PC-9 (cell line): Measurements from ENCODE around the gene RFLNA. TPM values are rescaled to one million over a fixed set of nuclear protein-coding genes. Genes with fewer than 3 reads are reported as not detected.

Experiments
- BruUV-seq: library from RNA; stranded (reverse); fragments of 400-500 nt; replicated peaks from 2 replicates; lab custom pipeline; 2021; lab: Mats Ljungman, UMichigan
- CTCF ChIA-PET: fragments of 300-600 bp; sonication (Branson Sonifier 250); formaldehyde crosslinking; loops from one replicate; lab custom pipeline; 2022; ENCODE audit warnings: antibody characterized with exemption; lab: Charles Lee
- POLR2A ChIA-PET: fragments of 300-600 bp; sonication (Branson Sonifier 250); formaldehyde crosslinking; loops from one replicate; lab custom pipeline; 2022; ENCODE audit warnings: antibody characterized with exemption; ENCODE audit not compliant: unreplicated experiment; lab: Charles Lee
- DNase-seq, 2 experiments: peaks; one replicate each; pipeline versions ENCODE4 v3.0.0 to v3.0.0-alpha.2; 2015 to 2022; ENCODE audit warnings: mixed read lengths in 1 of 2
- H2AFZ ChIP-seq: fragments of 200-600 bp; sonication (generic); 2 replicates; pipeline ENCODE4 v1.8.1; 2017; ENCODE audit warnings: antibody characterized with exemption
- H3F3A ChIP-seq: fragments of 200-600 bp; sonication (generic); 2 replicates; pipeline ENCODE4 v1.8.1; 2017; ENCODE audit warnings: antibody characterized with exemption, mild to moderate bottlenecking, low read depth; ENCODE audit not compliant: insufficient read depth
- H3K27ac ChIP-seq: fragments of 200-600 bp; sonication (generic); 2 replicates; pipeline ENCODE4 v1.6.1; 2016; ENCODE audit warnings: mixed run types
- H3K27me3 ChIP-seq: fragments of 200-600 bp; sonication (generic); 2 replicates; pipeline ENCODE4 v1.6.1; 2016; ENCODE audit warnings: low read depth, mixed run types; ENCODE audit not compliant: insufficient read depth
- H3K36me3 ChIP-seq: fragments of 200-600 bp; sonication (generic); 2 replicates; pipeline ENCODE4 v1.6.1; 2016; ENCODE audit warnings: low read depth, mixed run types
- H3K4me1 ChIP-seq: fragments of 200-600 bp; sonication (generic); replicated peaks from 2 replicates; pipeline ENCODE4 v1.6.1; 2016; ENCODE audit warnings: mixed run types; ENCODE audit not compliant: insufficient read depth
- H3K4me2 ChIP-seq: fragments of 200-600 bp; sonication (generic); 2 replicates; pipeline ENCODE4 v1.6.1; 2017; ENCODE audit warnings: mixed run types
- H3K4me3 ChIP-seq: fragments of 200-600 bp; sonication (generic); 2 replicates; pipeline ENCODE4 v1.6.1; 2016; ENCODE audit warnings: mixed run types
- H3K79me2 ChIP-seq: fragments of 200-600 bp; sonication (generic); 2 replicates; pipeline ENCODE4 v1.6.1; 2017; ENCODE audit warnings: low read depth, mixed run types
- H3K9me2 ChIP-seq: fragments of 200-600 bp; sonication (generic); 2 replicates; pipeline ENCODE4 v1.8.1; 2017; ENCODE audit warnings: mild to moderate bottlenecking; ENCODE audit not compliant: insufficient read depth
- H3K9me3 ChIP-seq: fragments of 200-600 bp; sonication (generic); 2 replicates; pipeline ENCODE4 v1.8.1; 2016; ENCODE audit warnings: low read depth; ENCODE audit not compliant: insufficient read depth
- H4K20me1 ChIP-seq: fragments of 200-600 bp; sonication (generic); 2 replicates; pipeline ENCODE4 v1.8.1; 2017; ENCODE audit not compliant: insufficient read depth
- EZH2 ChIP-seq: fragments of 200-600 bp; sonication (generic); IDR thresholded peaks from 2 replicates; pipeline ENCODE4 v1.8.0; 2017; ENCODE audit warnings: antibody characterized with exemption, low read depth
- intact Hi-C: fragments of 100-400 bp; cut with micrococcal nuclease; formaldehyde crosslinking; loops from one replicate; pipeline ENCODE4 v1.10.0; 2022; ENCODE audit not compliant: unreplicated experiment
- total RNA-seq: library from RNA; stranded (reverse); gene quantifications from 2 replicates; pipeline ENCODE4 v1.2.3, GENCODE V29; 2021
- TF ChIP-seq, protein P1 (sequence below): fragments of 200-600 bp; sonication (generic); conservative IDR thresholded peaks from 2 replicates; pipeline ENCODE4 v1.6.1; 2017; ENCODE audit warnings: mixed run types, antibody characterized with exemption, mild to moderate bottlenecking, moderate library complexity

Gene RFLNA
- total RNA-seq, 1 experiment from 2014 or later, result not detected

DNA sequence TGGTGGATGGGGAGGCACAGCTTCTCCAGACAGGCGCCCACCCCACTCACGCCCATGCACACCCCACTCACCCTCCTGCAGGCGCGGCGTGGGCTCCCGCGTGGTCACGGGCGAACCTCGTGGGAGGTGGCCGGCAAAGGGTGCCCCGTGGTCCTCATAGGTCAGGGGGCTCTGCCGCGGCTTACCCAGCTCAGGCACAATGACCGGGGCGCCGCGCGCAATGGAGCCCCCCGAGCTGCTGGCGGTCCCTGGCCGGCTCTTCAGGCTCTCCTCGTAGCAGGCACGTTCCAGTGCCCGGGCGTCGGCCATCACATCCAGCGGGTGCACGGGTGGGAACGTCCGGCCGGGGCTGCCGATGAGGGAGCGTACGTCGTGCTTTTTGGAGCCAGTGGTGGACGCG lies 49.6 kb downstream of the RFLNA start:
- CTCF ChIA-PET, result no interaction called here
- Histone ChIP-seq H3K9me3 (no peaks in the 10 kb centered on the region), H3K4me2 (no peak overlapping the region)

DNA sequence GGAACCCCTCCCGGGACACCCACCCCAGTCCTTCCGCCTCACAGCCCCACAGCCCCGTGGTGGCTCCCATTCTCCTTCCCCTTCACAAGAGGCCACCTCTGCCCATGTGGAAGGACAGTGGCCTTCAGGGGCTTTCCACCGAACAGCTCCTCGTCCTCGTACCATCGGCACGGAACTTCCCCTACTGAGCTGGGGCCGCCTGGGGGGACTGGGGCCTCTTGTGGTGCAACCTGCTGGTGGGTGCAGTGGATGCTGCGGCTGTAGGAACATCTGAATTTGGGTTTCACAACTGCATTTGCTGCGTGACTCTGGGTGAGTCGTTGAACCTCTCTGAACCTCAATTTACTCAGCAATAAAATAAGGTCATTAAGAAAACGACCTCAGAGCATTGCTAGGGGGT lies 50.9 kb downstream of the RFLNA start:
- Histone ChIP-seq H3K79me2 (no peaks in the 10 kb centered on the region), H3K9me2 (no peaks in the 10 kb centered on the region), H3K27ac (no peak overlapping the region), H4K20me1 (peaks cover 30% of the 10 kb centered on the region), H3F3A (peaks cover 17% of the 10 kb centered on the region), H3K4me1 (no peaks in the 10 kb centered on the region), H3K9me3 (no peaks in the 10 kb centered on the region), H3K36me3 (peaks cover 22% of the 10 kb centered on the region), H3K4me2 (no peak overlapping the region), H3K27me3 (no peaks in the 10 kb centered on the region), H2AFZ (no peak overlapping the region), H3K4me3 (no peak overlapping the region)
- BruUV-seq, result no TSS peak
- POLR2A ChIA-PET, result no interaction called here
- intact Hi-C loops, result no loop called here
- no peak for DNase-seq
- CTCF ChIA-PET, result no interaction called here
- TF ChIP-seq, protein P1, sequence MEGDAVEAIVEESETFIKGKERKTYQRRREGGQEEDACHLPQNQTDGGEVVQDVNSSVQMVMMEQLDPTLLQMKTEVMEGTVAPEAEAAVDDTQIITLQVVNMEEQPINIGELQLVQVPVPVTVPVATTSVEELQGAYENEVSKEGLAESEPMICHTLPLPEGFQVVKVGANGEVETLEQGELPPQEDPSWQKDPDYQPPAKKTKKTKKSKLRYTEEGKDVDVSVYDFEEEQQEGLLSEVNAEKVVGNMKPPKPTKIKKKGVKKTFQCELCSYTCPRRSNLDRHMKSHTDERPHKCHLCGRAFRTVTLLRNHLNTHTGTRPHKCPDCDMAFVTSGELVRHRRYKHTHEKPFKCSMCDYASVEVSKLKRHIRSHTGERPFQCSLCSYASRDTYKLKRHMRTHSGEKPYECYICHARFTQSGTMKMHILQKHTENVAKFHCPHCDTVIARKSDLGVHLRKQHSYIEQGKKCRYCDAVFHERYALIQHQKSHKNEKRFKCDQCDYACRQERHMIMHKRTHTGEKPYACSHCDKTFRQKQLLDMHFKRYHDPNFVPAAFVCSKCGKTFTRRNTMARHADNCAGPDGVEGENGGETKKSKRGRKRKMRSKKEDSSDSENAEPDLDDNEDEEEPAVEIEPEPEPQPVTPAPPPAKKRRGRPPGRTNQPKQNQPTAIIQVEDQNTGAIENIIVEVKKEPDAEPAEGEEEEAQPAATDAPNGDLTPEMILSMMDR, result no peak
- TF ChIP-seq EZH2, result no peak

More for the DNA sequence above, 49.6 kb downstream of the RFLNA start:
- no TSS peak for BruUV-seq
- no peak overlapping the region for H3K27ac ChIP-seq
- no peaks in the 10 kb centered on the region for H3K79me2 ChIP-seq
- DNase-seq, result no peak
- H3F3A ChIP-seq, result peaks cover 14% of the 10 kb centered on the region
- no peaks in the 10 kb centered on the region for H3K9me2 ChIP-seq
- TF ChIP-seq, protein P1, result no peak
- no peak overlapping the region for H2AFZ ChIP-seq
- no peaks in the 10 kb centered on the region for H3K27me3 ChIP-seq
- H3K4me3 ChIP-seq, result no peak overlapping the region
- peaks cover 27% of the 10 kb centered on the region for H4K20me1 ChIP-seq
- H3K36me3 ChIP-seq, result peaks cover 18% of the 10 kb centered on the region
- H3K4me1 ChIP-seq, result no peaks in the 10 kb centered on the region
- intact Hi-C loops, result no loop called here
- POLR2A ChIA-PET, result no interaction called here

DNA sequence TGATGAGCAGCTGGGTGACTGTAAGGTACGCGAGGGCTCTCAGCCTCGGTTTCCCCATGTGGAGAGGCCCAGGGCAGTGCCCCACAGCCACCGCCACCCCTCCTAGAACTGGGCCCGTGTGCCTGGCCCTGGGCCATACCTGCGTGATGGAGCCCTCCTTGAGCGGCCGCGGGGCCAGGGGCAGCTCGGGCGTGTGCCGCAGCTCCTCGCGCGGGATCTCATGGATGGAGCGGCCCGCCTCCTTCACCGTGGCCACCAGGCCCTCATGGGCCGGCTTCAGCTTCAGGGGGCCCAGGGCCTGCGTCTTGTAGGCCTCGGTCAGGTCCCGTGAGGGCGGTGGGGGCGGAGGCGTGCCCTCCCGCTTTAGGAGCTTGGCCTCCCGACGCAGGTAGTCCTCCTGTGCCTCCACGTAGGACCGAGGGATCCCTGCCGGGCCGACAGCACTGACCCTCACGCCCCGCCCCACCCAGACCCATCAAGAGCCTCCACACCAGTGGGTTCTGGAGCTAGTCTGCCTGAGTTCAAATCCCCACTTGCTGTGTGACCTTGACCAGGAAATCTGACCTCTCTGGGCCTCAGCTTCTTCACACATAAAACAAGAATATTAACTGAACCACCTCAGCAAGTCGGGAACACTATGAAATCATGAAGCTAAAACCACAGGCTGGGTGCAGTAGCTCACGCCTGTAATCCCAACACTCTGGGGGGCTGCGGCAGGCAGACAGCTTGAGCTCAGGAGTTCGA lies 51.7 kb downstream of the RFLNA start:
- Histone ChIP-seq H3K27ac (no peak overlapping the region), H3K9me3 (no peaks in the 10 kb centered on the region), H3K36me3 (peaks cover 21% of the 10 kb centered on the region), H3K27me3 (no peaks in the 10 kb centered on the region), H4K20me1 (peaks cover 37% of the 10 kb centered on the region), H3K79me2 (no peaks in the 10 kb centered on the region), H3K4me3 (no peak overlapping the region), H2AFZ (no peak overlapping the region), H3K4me1 (no peaks in the 10 kb centered on the region), H3F3A (peaks cover 24% of the 10 kb centered on the region), H3K4me2 (no peak overlapping the region), H3K9me2 (no peaks in the 10 kb centered on the region)
- ChIA-PET POLR2A (interaction anchor here (0.6 kb wide), 2 partner anchors 8 to 35 kb away, joined by 3 to 11 read pairs; no protein-coding TSS in a partner anchor), CTCF (interaction anchor here (0.7 kb wide), 1 partner anchor 579 kb away, joined by 12 read pairs; no protein-coding TSS in a partner anchor)
- DNase-seq, result no peak
- TF ChIP-seq EZH2, result no peak
- TF ChIP-seq, protein P1, result no peak
- BruUV-seq, result no TSS peak
- intact Hi-C loops, result no loop called here
